Upper lobe of left lung (tissue), 6 donors: ENCODE measurements around the gene TEX54. TPM values are rescaled to one million over a fixed set of nuclear protein-coding genes. Genes with fewer than 3 reads are reported as not detected.
A peak's percentile ranks its signal among the peaks of the same experiment; 100 is the strongest.

Source experiments
- ATAC-seq, 2 donors: fragments of 200-7000 bp; cut with Tn5 transposase; one replicate each; pipeline ENCODE4 v1.9.1; 2022; ENCODE audit warnings: mild to moderate bottlenecking in 2 of 2, moderate library complexity in 2 of 2; ENCODE audit not compliant: low FRiP score in 2 of 2
- DNase-seq, 2 donors: peaks; one replicate each; pipeline ENCODE4 v3.0.0-alpha.2; 2019 to 2020
- H3K27ac ChIP-seq, 4 donors: fragments of 200-600 bp; sonication (generic); one replicate each; pipeline ENCODE4 v1.5.1; 2016 to 2019
- H3K27me3 ChIP-seq, 4 donors: fragments of 200-600 bp; sonication (generic); one replicate each; pipeline ENCODE4 v1.5.1; 2017 to 2019
- H3K36me3 ChIP-seq, 4 donors: fragments of 200-600 bp; sonication (generic); one replicate each; pipeline ENCODE4 v1.5.1; 2016 to 2019
- H3K4me1 ChIP-seq, 4 donors: fragments of 200-600 bp; sonication (generic); one replicate each; pipeline ENCODE4 v1.5.1; 2018 to 2019
- H3K4me3 ChIP-seq, 4 donors: fragments of 200-600 bp; sonication (generic); one replicate each; pipeline ENCODE4 v1.5.1; 2017 to 2019; ENCODE audit warnings: mild to moderate bottlenecking in 2 of 4, moderate library complexity in 1 of 4
- H3K9me3 ChIP-seq, 4 donors: fragments of 200-600 bp; sonication (generic); one replicate each; pipeline ENCODE4 v1.5.1; 2018 to 2019
- EP300 ChIP-seq, 4 donors: sonication (generic); formaldehyde crosslinking; IDR thresholded peaks; one replicate each; pipeline ENCODE4 v1.5.1; 2017; ENCODE audit warnings: antibody characterized with exemption in 4 of 4, control low read depth in 2 of 4
- POLR2A ChIP-seq, 4 donors: fragments of 450-650 bp; IDR thresholded peaks; one replicate each; pipeline ENCODE4 v1.5.1; 2016 to 2017; ENCODE audit warnings: antibody characterized with exemption in 4 of 4, mild to moderate bottlenecking in 2 of 4
- POLR2AphosphoS5 ChIP-seq, 2 donors: sonication (generic); formaldehyde crosslinking; IDR thresholded peaks; one replicate each; pipeline ENCODE4 v1.5.1; 2017; ENCODE audit warnings: antibody characterized with exemption in 2 of 2
- WGBS, 2 donors: methylation state at CpG; one replicate each; pipeline ENCODE4 v1.1.5; 2017 to 2018; 5-methylcytosine and 5-hydroxymethylcytosine counted together
- total RNA-seq, 6 donors: library from RNA; depleted of rRNA in 4 of 6; stranded (reverse); fragments of >200 nt in 4 of 6; gene quantifications; one replicate each; pipeline versions ENCODE4 v1.1.0 to v1.2.1, GENCODE V29; 2016 to 2021
- TF ChIP-seq, protein P1 (sequence below), 6 experiments: fragments of 450-650 bp in 4 of 6; fragments of 200-600 bp in 2 of 6; sonication (generic) in 2 of 6; IDR thresholded peaks; one replicate each; pipeline ENCODE4 v1.5.1; 2016 to 2019; ENCODE audit warnings: antibody characterized with exemption in 6 of 6
- donor health status: DM: no; HTN: no; CAD: no; lungs with moderate emphysema.
- donor health status: DM: no; HTN: yes; CAD: no; lungs with severe emphysema.

The TEX54 gene
- total RNA-seq, 6 donors from 2014 or later: not detected

GRCh38 chr11:62811659-62812058 is 21.0 kb downstream of the TEX54 start:
- Histone ChIP-seq H3K9me3 (no peaks in the 10 kb centered on the region), H3K4me1 (peaks cover 0 to 6% (median 2%) of the 10 kb centered on the region in 4 donors), H3K4me3 (no peak overlapping the region), H3K27ac (no peak overlapping the region), H3K36me3 (peaks cover 2 to 34% (median 10%) of the 10 kb centered on the region in 4 donors), H3K27me3 (no peaks in the 10 kb centered on the region)
- DNase-seq (no peak), ATAC-seq (no peak)
- TF ChIP-seq POLR2AphosphoS5 (IDR thresholded peaks at IDR 0.05): no peak
- TF ChIP-seq, protein P1, sequence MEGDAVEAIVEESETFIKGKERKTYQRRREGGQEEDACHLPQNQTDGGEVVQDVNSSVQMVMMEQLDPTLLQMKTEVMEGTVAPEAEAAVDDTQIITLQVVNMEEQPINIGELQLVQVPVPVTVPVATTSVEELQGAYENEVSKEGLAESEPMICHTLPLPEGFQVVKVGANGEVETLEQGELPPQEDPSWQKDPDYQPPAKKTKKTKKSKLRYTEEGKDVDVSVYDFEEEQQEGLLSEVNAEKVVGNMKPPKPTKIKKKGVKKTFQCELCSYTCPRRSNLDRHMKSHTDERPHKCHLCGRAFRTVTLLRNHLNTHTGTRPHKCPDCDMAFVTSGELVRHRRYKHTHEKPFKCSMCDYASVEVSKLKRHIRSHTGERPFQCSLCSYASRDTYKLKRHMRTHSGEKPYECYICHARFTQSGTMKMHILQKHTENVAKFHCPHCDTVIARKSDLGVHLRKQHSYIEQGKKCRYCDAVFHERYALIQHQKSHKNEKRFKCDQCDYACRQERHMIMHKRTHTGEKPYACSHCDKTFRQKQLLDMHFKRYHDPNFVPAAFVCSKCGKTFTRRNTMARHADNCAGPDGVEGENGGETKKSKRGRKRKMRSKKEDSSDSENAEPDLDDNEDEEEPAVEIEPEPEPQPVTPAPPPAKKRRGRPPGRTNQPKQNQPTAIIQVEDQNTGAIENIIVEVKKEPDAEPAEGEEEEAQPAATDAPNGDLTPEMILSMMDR (IDR thresholded peaks at IDR 0.05): no peak
- no peak for TF ChIP-seq POLR2A (IDR thresholded peaks at IDR 0.05)
- TF ChIP-seq EP300 (IDR thresholded peaks at IDR 0.05): no peak
- 79 to 81% methylated on average over 2 of the region's 2 CpGs for WGBS, 2 donors

DNA sequence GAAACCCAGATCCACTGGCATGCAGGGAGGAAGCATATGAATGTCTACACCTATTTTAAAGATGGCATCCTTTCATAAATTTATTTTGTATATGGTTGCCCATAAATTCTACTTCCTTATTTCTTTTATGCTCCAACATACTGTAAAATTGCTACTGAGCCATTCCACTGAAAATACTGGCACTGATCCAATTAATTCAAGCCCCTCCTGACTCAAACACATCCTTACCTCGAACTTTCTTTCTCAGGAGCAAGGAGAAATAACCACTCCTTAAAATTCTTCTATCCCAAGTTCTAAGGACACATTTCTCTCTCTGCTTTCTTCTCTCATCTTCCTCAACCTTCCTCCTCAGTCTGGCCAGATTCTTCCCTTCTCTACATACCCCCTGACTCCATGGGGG is 21.9 kb downstream of the TEX54 start:
- Histone ChIP-seq H3K36me3 (peaks cover 2 to 26% (median 5%) of the 10 kb centered on the region in 4 donors), H3K4me3 (no peak overlapping the region), H3K4me1 (peaks cover 9 to 15% (median 10%) of the 10 kb centered on the region in 4 donors), H3K9me3 (no peaks in the 10 kb centered on the region), H3K27me3 (no peaks in the 10 kb centered on the region), H3K27ac (no peak overlapping the region)
- 20 to 39% methylated on average over 1 of the region's 1 CpG for WGBS, 2 donors
- ATAC-seq: no peak
- TF ChIP-seq, protein P1 (IDR thresholded peaks at IDR 0.05): no peak
- no peak for TF ChIP-seq POLR2AphosphoS5 (IDR thresholded peaks at IDR 0.05)
- TF ChIP-seq EP300 (IDR thresholded peaks at IDR 0.05): no peak
- TF ChIP-seq POLR2A (IDR thresholded peaks at IDR 0.05): no peak
- DNase-seq: no peak

GRCh38 chr11:62806611-62807121 is 26.0 kb downstream of the TEX54 start:
- 40 to 62% methylated on average over 1 to 5 of the region's 5 CpGs for WGBS, 2 donors
- Histone ChIP-seq H3K4me1 (peaks cover 25 to 30% (median 27%) of the 10 kb centered on the region in 4 donors), H3K36me3 (peaks cover 16 to 29% (median 18%) of the 10 kb centered on the region in 4 donors), H3K4me3 (no peak overlapping the region), H3K27me3 (no peaks in the 10 kb centered on the region), H3K27ac (peak overlapping the region; percentile 91 to 96 (median 95)), H3K9me3 (no peaks in the 10 kb centered on the region)
- DNase-seq (peak in 1 of 2 donors; percentile 59), ATAC-seq (peak in 1 of 2 donors; percentile 1)
- TF ChIP-seq, protein P1 (IDR thresholded peaks at IDR 0.05): no peak
- peak in 1 of 2 donors; percentile 32 for TF ChIP-seq POLR2AphosphoS5 (IDR thresholded peaks at IDR 0.05)

- TF ChIP-seq POLR2AphosphoS5 (IDR thresholded peaks at IDR 0.05): no peak
- TF ChIP-seq POLR2A (IDR thresholded peaks at IDR 0.05): no peak
- TF ChIP-seq, protein P1 (IDR thresholded peaks at IDR 0.05): no peak
- no peak for TF ChIP-seq EP300 (IDR thresholded peaks at IDR 0.05)
- H3K4me1 ChIP-seq: peaks cover 25 to 30% (median 27%) of the 10 kb centered on the region in 4 donors
- no peaks in the 10 kb centered on the region for H3K9me3 ChIP-seq
- 18 to 19% methylated on average over 8 to 12 of the region's 12 CpGs for WGBS, 2 donors
- peak overlapping the region; percentile 91 to 96 (median 95) for H3K27ac ChIP-seq
- ATAC-seq: no peak
- H3K27me3 ChIP-seq: no peaks in the 10 kb centered on the region
- DNase-seq: no peak
- peak overlapping the region in 3 of 4 donors; percentile 58 to 95 (median 87) for H3K4me3 ChIP-seq
- peaks cover 23 to 36% (median 25%) of the 10 kb centered on the region in 4 donors for H3K36me3 ChIP-seq
These were observed 26.6 kb downstream of the TEX54 start for GRCh38 chr11:62805961-62806441.
